GM21825 (cell line): ENCODE results near the gene SECISBP2L.
"Not testable (repeated sequence)": the region's sequence is repeated elsewhere in the genome, so short reads cannot be mapped to it uniquely, and the experiment has no call there.

Source experiments
- ATAC-seq: cut with Tn5 transposase; IDR thresholded peaks from one replicate; pipeline ENCODE4 v1.9.1; 2021; ENCODE audit warnings: mild to moderate bottlenecking, moderate library complexity; ENCODE audit not compliant: unreplicated experiment

SECISBP2L gene

GRCh38 chr15:49046220-49047102 lies at the start of gene SECISBP2L:
Gene SECISBP2L, minus strand, starts transcription at chr15:49046446. Its CDS starts 147 bp downstream, at chr15:49046299.
- ATAC-seq = peak; percentile 92

- no peak for ATAC-seq
Observed at GRCh38 chr15:49094923-49095322, 48.7 kb upstream of the SECISBP2L start.

- ATAC-seq = no peak
Observed at GRCh38 chr15:49093252-49094105, 47.2 kb upstream of the SECISBP2L start.

GRCh38 chr15:49088996-49089395 lies 42.8 kb upstream of the SECISBP2L start:
- no peak for ATAC-seq

- ATAC-seq = no peak
Observed at GRCh38 chr15:49085696-49086459, 39.6 kb upstream of the SECISBP2L start.

- no peak for ATAC-seq
Observed at GRCh38 chr15:49084285-49084570, 38.0 kb upstream of the SECISBP2L start.

GRCh38 chr15:49083401-49084284 lies 37.4 kb upstream of the SECISBP2L start:
- no peak for ATAC-seq

- ATAC-seq = no peak
Observed at GRCh38 chr15:49082960-49083359, 36.7 kb upstream of the SECISBP2L start.

GRCh38 chr15:49079340-49080039 lies 33.2 kb upstream of the SECISBP2L start:
- ATAC-seq = no peak

GRCh38 chr15:49075881-49076280 lies 29.6 kb upstream of the SECISBP2L start:
- ATAC-seq = no peak

GRCh38 chr15:49074589-49075287 lies 28.5 kb upstream of the SECISBP2L start:
- not testable (repeated sequence) for ATAC-seq

GRCh38 chr15:49066372-49066771 lies 20.1 kb upstream of the SECISBP2L start:
- ATAC-seq = no peak

GRCh38 chr15:49064884-49065283 lies 18.6 kb upstream of the SECISBP2L start:
- ATAC-seq = no peak

GRCh38 chr15:49064281-49064653 lies 18.0 kb upstream of the SECISBP2L start:
- ATAC-seq = no peak

GRCh38 chr15:49063402-49064280 lies 17.4 kb upstream of the SECISBP2L start:
- no peak for ATAC-seq

GRCh38 chr15:49062900-49063299 lies 16.7 kb upstream of the SECISBP2L start:
- no peak for ATAC-seq

- ATAC-seq = no peak
Observed at GRCh38 chr15:49060710-49061495, 14.7 kb upstream of the SECISBP2L start.
